HepG2 (cell line): Measurements from ENCODE around the gene PLEKHD1. TPM values are rescaled to one million over a fixed set of nuclear protein-coding genes. Genes with fewer than 3 reads are reported as not detected.

Source experiments
- ATAC-seq: fragments of 200-7000 bp; cut with Tn5 transposase; 3 replicates; pipeline ENCODE4 v1.9.1; 2020; ENCODE audit warnings: mild to moderate bottlenecking, moderate library complexity
- BruUV-seq: library from RNA; stranded (reverse); fragments of 400-500 nt; replicated peaks from 2 replicates; lab custom pipeline; 2021; lab: Mats Ljungman, UMichigan
- CTCF ChIA-PET: fragments of 300-600 bp; formaldehyde crosslinking; extraction: SDS; loops from one replicate; lab custom pipeline; 2021; ENCODE audit warnings: low total read pairs, inconsistent platforms, low intra/inter-chr PET ratio; lab: Yijun Ruan, JAX
- POLR2A ChIA-PET: fragments of 350-600 bp; sonication (Branson Sonifier 250); formaldehyde crosslinking; loops from one replicate; lab custom pipeline; 2020; ENCODE audit warnings: antibody characterized with exemption, inconsistent platforms; lab: Yijun Ruan, JAX
- DNase-seq: peaks from one replicate; pipeline ENCODE4 v3.0.0-alpha.2; 2015; ENCODE audit warnings: low spot score
- FAIRE-seq: peaks from 3 replicates; lab custom pipeline; 2011; peaks lifted over from hg19 to GRCh38; lab: Jason Lieb, UNC
- H2AFZ ChIP-seq: one replicate; pipeline ENCODE4 v1.6.1; 2011; ENCODE audit warnings: low read length, inconsistent platforms
- H3K27ac ChIP-seq: fragments of 300-600 bp; 3 replicates; pipeline ENCODE4 v1.8.0; 2011; ENCODE audit warnings: mixed run types, mild to moderate bottlenecking, mixed read lengths, low read length, inconsistent platforms; ENCODE audit not compliant: insufficient read depth; ENCODE audit errors: extremely low read length
- H3K27me3 ChIP-seq, 2 experiments: fragments of 200-600 bp in 1 of 2; 2 replicates in 1 of 2; 3 replicates in 1 of 2; pipeline versions ENCODE4 v1.6.0 to v1.8.0; 2011; ENCODE audit warnings: low read length in 2 of 2, mild to moderate bottlenecking in 2 of 2, moderate library complexity in 2 of 2, inconsistent platforms in 1 of 2; ENCODE audit not compliant: insufficient read depth in 2 of 2, control insufficient read depth in 1 of 2
- H3K36me3 ChIP-seq, 2 experiments: fragments of 200-600 bp in 1 of 2; replicated peaks in 1 of 2; 2 replicates in 1 of 2; 3 replicates in 1 of 2; pipeline versions ENCODE4 v1.5.1 to v1.8.0; 2011; ENCODE audit warnings: low read length in 2 of 2, inconsistent platforms in 1 of 2; ENCODE audit not compliant: insufficient read depth in 2 of 2, control insufficient read depth in 1 of 2
- H3K4me1 ChIP-seq: 2 replicates; pipeline ENCODE4 v1.5.1; 2012; ENCODE audit warnings: low read length, inconsistent platforms; ENCODE audit not compliant: insufficient read depth
- H3K4me2 ChIP-seq: 2 replicates; pipeline ENCODE4 v1.6.0; 2011; ENCODE audit warnings: low read depth, low read length, inconsistent platforms
- H3K4me3 ChIP-seq, 3 experiments: fragments of 200-600 bp in 1 of 3; sonication (generic), shearing (Covaris generic) in 1 of 3; replicated peaks in 1 of 3; 2 replicates each; pipeline ENCODE4 v1.5.1; 2011 to 2016; ENCODE audit warnings: low read length in 3 of 3, inconsistent platforms in 2 of 3, low read depth in 2 of 3, mild to moderate bottlenecking in 2 of 3, control low read depth in 1 of 3, mixed read lengths in 1 of 3; ENCODE audit not compliant: insufficient read depth in 1 of 3
- H3K79me2 ChIP-seq: one replicate; pipeline ENCODE4 v1.6.1; 2011; ENCODE audit warnings: low read length, inconsistent platforms; ENCODE audit not compliant: insufficient read depth
- H3K9ac ChIP-seq: 2 replicates; pipeline ENCODE4 v1.6.0; 2011; ENCODE audit warnings: mild to moderate bottlenecking, low read depth, low read length, inconsistent platforms; ENCODE audit not compliant: insufficient read depth
- H3K9me3 ChIP-seq: 2 replicates; pipeline ENCODE4 v1.5.1; 2012; ENCODE audit warnings: mild to moderate bottlenecking, low read length
- H4K20me1 ChIP-seq: 2 replicates; pipeline ENCODE4 v1.6.0; 2011; ENCODE audit warnings: inconsistent platforms, mild to moderate bottlenecking, low read length, moderate library complexity; ENCODE audit not compliant: insufficient read depth
- AFF4 ChIP-seq: sonication (generic); formaldehyde crosslinking; IDR thresholded peaks from 2 replicates; pipeline ENCODE4 v1.4.0; 2020; ENCODE audit warnings: missing genetic modification reagents
- ASH2L ChIP-seq: fragments of 300-600, 200-600 bp; sonication (generic); IDR thresholded peaks from 2 replicates; pipeline ENCODE4 v1.7.0; 2017; ENCODE audit warnings: low read depth, mild to moderate bottlenecking, moderate library complexity, mixed read lengths, low read length; ENCODE audit not compliant: insufficient read length
- ATF5 ChIP-seq: sonication (generic); formaldehyde crosslinking; IDR thresholded peaks from 2 replicates; pipeline ENCODE4 v1.4.0; 2020; ENCODE audit warnings: mild to moderate bottlenecking, low read depth, missing genetic modification reagents
- CREM ChIP-seq, 2 experiments: sonication (generic) in 1 of 2; formaldehyde crosslinking in 1 of 2; IDR thresholded peaks; 2 replicates each; pipeline versions ENCODE4 v1.4.0 to v1.6.1; 2016 to 2020; ENCODE audit warnings: antibody characterized with exemption in 1 of 2, mild to moderate bottlenecking in 1 of 2, missing genetic modification reagents in 1 of 2
- DNMT1 ChIP-seq: sonication (generic); formaldehyde crosslinking; IDR thresholded peaks from 2 replicates; pipeline ENCODE4 v1.5.1; 2020; ENCODE audit warnings: mild to moderate bottlenecking, missing genetic modification reagents
- NFATC3 ChIP-seq: sonication (generic); formaldehyde crosslinking; IDR thresholded peaks from 2 replicates; pipeline ENCODE4 v1.5.1; 2020; ENCODE audit warnings: mild to moderate bottlenecking, missing genetic modification reagents
- SMC3 ChIP-seq: IDR thresholded peaks from 2 replicates; pipeline ENCODE4 v1.6.1; 2011; ENCODE audit warnings: low read length, improper control_type of control experiment
- ZC3H4 ChIP-seq: sonication (generic); formaldehyde crosslinking; IDR thresholded peaks from 2 replicates; pipeline ENCODE4 v1.4.0; 2020; ENCODE audit warnings: missing genetic modification reagents, borderline replicate concordance
- ZNF343 ChIP-seq: sonication (generic); formaldehyde crosslinking; IDR thresholded peaks from 2 replicates; pipeline ENCODE4 v1.4.0; 2020; ENCODE audit warnings: mild to moderate bottlenecking, missing genetic modification reagents
- ZNF629 ChIP-seq: sonication (generic); formaldehyde crosslinking; conservative IDR thresholded peaks from 2 replicates; pipeline ENCODE4 v1.5.0; 2020; ENCODE audit warnings: missing genetic modification reagents
- WGBS: methylation state at CpG from one replicate; pipeline ENCODE4 v1.1.6; 2017; ENCODE audit warnings: low lambda C conversion rate; 5-methylcytosine and 5-hydroxymethylcytosine counted together
- in situ Hi-C: cut with HindIII; loops from 2 replicates; pipeline ENCODE4 v1.10.0; 2017; ENCODE audit warnings: low pct_unique_long_range_greater_than_20kb; ENCODE audit not compliant: extremely low pct_ligation_motif_present
- intact Hi-C: fragments of 100-400 bp; cut with micrococcal nuclease; formaldehyde crosslinking; loops from one replicate; pipeline ENCODE4 v1.10.0; 2022; ENCODE audit not compliant: unreplicated experiment
- polyA plus RNA-seq, 8 experiments: library from polyadenylated mRNA; depleted of rRNA in 3 of 8; stranded (reverse) in 7 of 8; unstranded in 1 of 8; fragments of >200 nt; fragmentation: Illumina TruSeq in 4 of 8; extraction: Trizol in 4 of 8; gene quantifications; 2 replicates each; pipeline versions ENCODE4 v1.2.1 to v1.2.3, GENCODE V29; 2011 to 2016; ENCODE audit warnings: low read depth in 4 of 8, missing spikeins in 1 of 8, mixed read lengths in 1 of 8; ENCODE audit not compliant: insufficient read depth in 1 of 8
- total RNA-seq, 5 experiments: library from RNA; depleted of rRNA; stranded (reverse); fragments of >200 nt; fragmentation: Illumina TruSeq; extraction: Trizol; gene quantifications; 2 replicates each; pipeline ENCODE4 v1.2.3, GENCODE V29; 2016; ENCODE audit warnings: low read depth in 1 of 5

The PLEKHD1 gene
- total and polyA plus RNA-seq, 2 of the 13 experiments (the other 11 are each of a cell fraction or from before 2014, with no cell fraction given): 0.01 TPM; not detected in 1

GRCh38 chr14:69500096-69500495 lies 15.6 kb downstream of the PLEKHD1 start:
- Histone ChIP-seq H3K79me2 (no peaks in the 10 kb centered on the region), H3K9me3 (no peaks in the 10 kb centered on the region), H3K4me1 (no peaks in the 10 kb centered on the region), H3K9ac (no peak overlapping the region), H2AFZ (no peak overlapping the region)
- BruUV-seq: no TSS peak
- DNase-seq: no peak
- TF ChIP-seq ASH2L (no peak), NFATC3 (CRISPR knock-in tag) (no peak), CREM (IDR thresholded peaks at IDR 0.05) (no peak), CREM (CRISPR knock-in tag; IDR thresholded peaks at IDR 0.05) (no peak), ZC3H4 (CRISPR knock-in tag) (no peak), DNMT1 (no peak), ZNF629 (CRISPR knock-in tag) (no peak), AFF4 (CRISPR knock-in tag) (no peak), SMC3 (no peak), ATF5 (CRISPR knock-in tag) (no peak), ZNF343 (no peak)
- TF ChIP-seq, all 625 proteins: peak for 0
- POLR2A ChIA-PET: no interaction called here
- ATAC-seq (no peak), FAIRE-seq (no peak)
- H3K36me3 ChIP-seq: no peaks in the 10 kb centered on the region
- WGBS: 38% methylated on average over 5 of the region's 5 CpGs
- H4K20me1 ChIP-seq: no peaks in the 10 kb centered on the region
- no peak overlapping the region for H3K4me2 ChIP-seq
- intact Hi-C loops: no loop called here
- CTCF ChIA-PET: no interaction called here
- H3K4me3 ChIP-seq: no peak overlapping the region
- in situ Hi-C loops: no loop called here
- no peak overlapping the region for H3K27ac ChIP-seq
- peaks cover 0 to 3% of the 10 kb centered on the region in 2 experiments; a peak in 3 of 5 replicates for H3K27me3 ChIP-seq
